ENCODE results near the gene KCNE4.
"Not testable (repeated sequence)": the region's sequence is repeated elsewhere in the genome, so short reads cannot be mapped to it uniquely, and the experiment has no call there.

KCNE4 gene

DNA sequence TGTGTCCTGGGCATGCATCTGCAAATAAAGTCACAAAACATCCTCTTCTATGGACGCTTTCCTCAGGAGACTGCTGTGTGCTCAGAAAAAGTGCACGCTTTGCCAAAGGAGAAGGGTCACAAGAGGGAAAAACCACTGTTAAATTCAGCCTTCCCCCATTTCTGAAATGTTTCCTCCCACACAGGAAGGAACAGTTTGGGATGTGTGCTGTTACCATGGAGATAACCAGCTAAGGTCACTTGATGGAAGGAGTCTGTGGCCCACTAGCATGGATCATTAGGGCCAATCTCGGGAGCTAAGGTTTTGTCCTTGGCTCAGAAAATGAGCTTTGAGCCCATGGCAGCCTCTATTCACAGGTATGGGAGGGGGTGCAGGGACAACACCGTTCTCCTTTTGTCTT lies 5.6 kb downstream of the KCNE4 start:
- DNase-seq (ENCODE audit: low read depth): no peak

GRCh38 chr2:223058952-223059716 lies 7.1 kb downstream of the KCNE4 start:
- DNase-seq (ENCODE audit: low read depth): no peak

DNA sequence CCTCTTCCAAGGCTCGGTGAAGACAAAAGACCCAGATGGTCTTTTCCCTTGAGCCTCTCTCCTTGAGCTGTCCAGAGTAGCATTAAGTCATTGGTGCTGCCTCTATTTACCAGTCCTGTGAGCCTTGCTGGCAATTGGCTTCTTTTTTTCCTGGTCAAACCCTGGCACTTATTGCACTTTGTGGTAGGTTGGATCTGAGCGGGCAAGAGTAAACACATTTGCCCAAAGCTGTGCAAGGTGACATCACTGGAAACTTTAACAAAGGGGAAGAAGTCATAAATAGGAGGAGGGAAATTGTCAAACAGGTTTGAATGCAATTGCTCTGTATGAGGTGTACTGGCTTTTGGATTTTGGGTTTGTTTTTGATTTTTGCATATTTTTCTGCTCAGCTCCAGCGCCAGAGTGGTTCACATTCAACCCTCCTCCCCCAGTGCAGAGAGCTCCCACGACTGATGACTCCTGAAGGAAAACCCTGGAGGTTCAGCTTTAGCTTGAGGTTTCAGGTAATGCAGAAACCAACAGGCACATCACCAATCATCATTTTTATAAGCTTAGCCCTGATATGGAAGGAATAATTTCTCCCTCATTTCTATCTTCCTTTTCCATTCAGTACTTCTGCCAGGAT lies 8.3 kb downstream of the KCNE4 start:
- DNase-seq (ENCODE audit: low read depth): no peak

DNA sequence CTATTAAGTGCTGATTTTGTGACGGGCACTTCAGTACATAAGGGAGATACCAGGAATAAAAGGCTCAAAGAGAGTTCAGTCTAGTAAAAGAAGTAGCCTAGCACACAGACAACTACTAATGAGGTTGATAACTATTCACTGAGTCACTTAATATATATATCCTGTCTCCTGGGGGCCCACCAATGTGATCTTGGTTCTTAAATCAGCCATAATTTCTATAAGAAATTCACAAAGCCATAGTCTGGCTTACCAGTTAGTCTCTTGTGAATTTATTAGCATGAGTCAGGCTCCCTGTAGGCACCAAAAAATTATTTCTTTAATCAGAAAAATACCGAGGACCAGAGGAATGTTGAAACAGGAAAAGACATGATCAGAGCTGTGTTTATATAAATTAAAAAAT lies 10.4 kb downstream of the KCNE4 start:
- DNase-seq (ENCODE audit: low read depth): no peak

- DNase-seq (ENCODE audit: low read depth): no peak
Measured at GRCh38 chr2:223065107-223065506, 13.1 kb downstream of the KCNE4 start.

DNA sequence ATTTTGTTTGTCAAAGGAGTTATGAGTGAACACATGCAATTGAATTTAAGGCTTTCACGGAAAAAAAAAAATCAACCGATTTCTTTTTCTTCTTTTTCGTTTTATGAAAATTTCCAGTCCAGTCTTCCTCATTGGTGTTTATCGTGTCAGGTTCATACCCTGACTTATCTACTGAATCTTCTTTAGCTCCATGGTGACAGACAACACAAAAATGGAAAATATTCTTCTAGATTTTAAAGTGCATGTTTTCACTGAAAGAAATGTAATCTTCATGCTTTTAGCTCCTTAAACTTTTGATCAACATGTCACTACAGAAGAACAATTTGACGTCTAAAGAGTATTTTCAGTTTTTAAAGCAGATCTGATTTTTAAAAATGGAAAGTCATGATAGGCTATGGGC lies 14.7 kb downstream of the KCNE4 start:
- DNase-seq (ENCODE audit: low read depth): no peak

DNA sequence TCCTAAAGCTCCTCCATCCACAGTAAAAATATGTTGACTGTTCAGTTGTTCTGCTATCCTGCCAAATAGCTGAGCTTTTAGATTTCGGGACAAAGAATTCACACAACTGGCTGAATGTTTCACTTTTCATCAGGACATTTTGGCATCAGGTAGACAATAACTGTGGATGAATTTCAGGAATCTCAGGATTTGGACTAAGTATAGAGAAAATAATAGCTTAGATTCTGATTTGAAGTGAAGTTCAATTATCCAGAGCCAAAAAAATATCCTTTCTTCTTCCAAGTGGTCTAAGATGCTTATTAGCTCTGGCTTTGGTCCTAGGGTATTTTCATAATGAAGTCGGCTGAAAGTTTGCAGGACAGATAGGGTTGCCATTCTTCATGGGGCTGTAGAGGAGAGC lies 16.1 kb downstream of the KCNE4 start:
- no peak for DNase-seq (ENCODE audit: low read depth)

DNA sequence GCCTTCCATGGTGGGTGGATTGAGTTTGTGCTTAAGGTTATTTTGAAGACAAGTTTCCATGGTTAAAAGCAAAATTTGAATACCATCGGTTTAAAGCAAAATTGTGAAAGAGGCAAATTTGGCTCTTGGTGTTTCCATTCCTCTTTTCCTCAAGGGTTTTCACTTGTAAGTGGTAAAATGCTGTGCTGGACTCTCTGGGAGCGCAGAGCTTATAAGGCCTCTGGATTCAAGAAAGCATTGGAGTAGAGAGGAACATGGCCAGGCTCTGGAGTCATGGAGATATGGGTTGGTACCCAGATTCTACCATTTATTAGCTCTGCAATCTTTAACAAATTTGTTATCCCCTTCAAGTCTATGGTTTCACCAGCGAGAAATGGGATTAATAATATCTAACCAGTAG lies 17.5 kb downstream of the KCNE4 start:
- no peak for DNase-seq (ENCODE audit: low read depth)

- no peak for DNase-seq (ENCODE audit: low read depth)
Measured at GRCh38 chr2:223069988-223070387, 18.0 kb downstream of the KCNE4 start.

DNA sequence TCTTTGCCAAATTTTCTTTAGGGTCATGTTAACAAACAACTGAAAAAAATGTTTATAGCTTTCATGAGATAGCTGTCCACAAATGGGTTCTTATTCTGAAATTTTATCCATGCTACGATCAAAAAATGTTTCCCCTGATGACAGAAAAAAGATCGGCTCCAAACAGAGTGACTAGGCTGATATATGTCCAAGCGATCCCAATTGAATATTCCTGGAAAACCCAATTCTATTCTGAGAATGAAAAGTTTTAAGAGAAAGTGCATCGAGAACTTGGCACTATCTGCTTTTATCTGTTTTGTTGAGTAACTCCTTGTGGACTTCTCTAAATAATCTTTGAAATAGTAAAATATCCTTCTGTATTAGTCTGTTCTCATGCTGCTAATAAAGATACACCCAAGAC lies 19.1 kb downstream of the KCNE4 start:
- DNase-seq (ENCODE audit: low read depth): no peak

DNA sequence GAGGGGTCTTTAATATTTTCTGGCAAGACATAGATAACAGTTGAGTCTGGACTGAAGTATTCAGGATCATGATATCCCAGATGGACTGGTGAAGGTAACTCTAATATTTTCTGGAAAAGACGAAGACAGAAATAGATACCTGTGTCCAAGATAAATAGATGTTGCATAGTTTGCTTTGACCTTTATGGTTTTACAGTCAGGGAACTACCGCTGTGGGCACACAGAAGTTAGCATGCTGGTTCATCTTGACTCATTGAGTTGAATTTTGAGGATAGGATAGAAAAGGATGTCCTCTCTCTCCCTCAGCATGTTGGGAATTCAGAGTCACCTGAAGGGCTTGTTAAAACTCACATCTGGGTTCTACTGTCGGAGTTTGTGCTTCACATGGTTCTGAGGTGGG lies 20.8 kb downstream of the KCNE4 start:
- no peak for DNase-seq (ENCODE audit: low read depth)

DNA sequence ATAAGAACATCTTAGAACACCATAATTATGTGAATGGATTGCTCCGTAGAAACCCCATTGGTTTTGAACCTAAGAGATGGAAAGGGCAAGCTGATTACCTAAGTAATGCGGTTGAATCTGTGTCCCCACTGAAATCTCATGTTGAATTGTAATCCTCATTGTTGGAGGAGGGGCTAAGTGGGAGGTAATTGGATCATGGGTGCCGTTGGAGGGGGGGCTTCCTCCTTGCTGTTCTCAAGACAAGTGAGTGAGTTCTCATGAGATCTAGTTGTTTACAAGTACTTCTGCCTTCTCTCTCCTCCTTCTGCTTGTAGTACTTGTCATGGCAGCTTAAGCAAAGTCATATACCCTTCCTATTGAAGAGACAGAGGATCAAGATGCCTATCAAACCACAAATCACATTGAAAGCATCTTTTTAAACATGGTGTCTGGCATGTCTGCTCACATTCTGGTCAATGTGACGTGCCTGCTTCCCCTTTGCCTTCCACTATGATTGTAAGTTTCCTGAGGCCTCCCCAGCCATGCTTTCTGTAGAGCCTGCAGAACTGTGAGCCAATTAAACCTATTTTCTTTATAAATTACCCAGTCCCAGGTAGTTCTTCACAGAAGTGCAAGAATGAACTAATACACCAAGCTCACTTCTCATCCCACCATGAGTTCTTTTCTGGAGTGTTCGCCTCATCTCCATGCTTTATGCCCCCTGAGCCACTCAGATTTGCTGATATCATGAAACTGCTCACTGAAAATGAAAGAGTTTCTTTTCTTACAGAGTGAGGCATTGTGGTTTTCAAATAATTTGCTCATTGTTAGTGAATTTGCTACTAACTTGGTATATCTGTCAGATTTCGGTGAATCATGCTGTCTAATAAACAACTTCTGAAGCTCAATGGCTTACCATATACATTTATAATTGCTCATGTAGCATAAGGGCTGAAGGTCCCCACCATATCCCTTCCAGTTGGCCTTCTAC lies 23.6 kb downstream of the KCNE4 start:
- DNase-seq (ENCODE audit: low read depth): no peak

DNA sequence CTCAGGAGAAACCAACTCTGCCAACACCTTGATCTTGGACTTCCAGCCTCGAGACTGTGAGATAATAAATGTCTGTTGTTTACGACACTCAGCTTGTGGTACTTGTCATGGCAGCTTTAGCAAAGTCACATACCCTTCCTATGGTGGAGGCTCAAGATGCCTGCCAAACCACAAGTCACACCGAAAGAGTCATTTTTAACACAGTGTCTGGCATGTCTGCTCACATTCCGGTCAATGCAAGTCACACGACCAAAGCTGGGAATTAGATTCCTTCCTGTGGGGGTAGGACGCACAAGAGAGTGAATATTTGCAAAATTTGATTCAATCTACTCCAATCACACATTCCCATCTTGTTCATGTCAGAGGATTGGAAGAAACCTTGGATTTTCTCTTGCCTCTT lies 24.6 kb downstream of the KCNE4 start:
- DNase-seq (ENCODE audit: low read depth): no peak

GRCh38 chr2:223078482-223078881 lies 26.5 kb downstream of the KCNE4 start:
- no peak for DNase-seq (ENCODE audit: low read depth)

DNA sequence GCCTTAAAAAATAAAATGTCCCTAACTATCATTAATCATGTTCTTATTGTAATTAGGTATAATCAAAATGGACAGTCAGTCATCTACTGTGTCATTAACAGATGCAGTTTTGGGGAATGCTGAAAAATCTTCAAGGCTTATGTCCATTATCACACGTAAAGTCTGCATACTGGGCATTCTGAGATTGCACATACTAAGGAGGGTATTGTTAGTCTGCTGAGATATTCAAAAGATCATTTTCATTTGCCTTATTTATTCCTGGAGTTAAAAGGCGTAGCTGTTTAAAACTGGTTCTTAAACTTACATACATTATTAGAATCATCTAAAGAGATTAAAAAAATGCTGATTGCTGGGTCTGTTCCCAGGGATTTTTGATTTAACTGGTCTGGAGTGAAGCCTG lies 27.4 kb downstream of the KCNE4 start:
- DNase-seq (ENCODE audit: low read depth): no peak

- DNase-seq (ENCODE audit: low read depth): no peak
Measured at GRCh38 chr2:223079925-223080324, 27.9 kb downstream of the KCNE4 start.

GRCh38 chr2:223080790-223081360 lies 28.9 kb downstream of the KCNE4 start:
- DNase-seq (ENCODE audit: low read depth): not testable (repeated sequence)

DNA sequence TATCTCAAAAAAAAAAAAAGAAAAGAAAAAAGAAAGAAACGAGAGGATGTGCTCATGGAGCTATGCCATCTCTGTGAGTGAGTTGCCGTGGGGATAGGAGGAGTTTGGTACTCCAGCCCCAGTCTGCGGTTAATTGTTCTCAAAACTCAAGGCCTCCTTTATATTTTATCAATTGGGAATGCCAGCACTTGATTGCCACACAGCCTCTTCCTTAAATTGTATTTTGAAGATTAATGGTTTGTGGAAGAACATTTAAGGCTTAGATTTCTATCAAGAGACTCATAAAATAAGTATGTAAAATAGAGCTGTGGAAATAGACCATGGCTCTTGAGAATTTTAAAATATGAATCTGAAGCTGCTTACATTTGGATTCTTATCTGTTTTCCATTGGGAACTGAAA lies 29.8 kb downstream of the KCNE4 start:
- no peak for DNase-seq (ENCODE audit: low read depth)

DNA sequence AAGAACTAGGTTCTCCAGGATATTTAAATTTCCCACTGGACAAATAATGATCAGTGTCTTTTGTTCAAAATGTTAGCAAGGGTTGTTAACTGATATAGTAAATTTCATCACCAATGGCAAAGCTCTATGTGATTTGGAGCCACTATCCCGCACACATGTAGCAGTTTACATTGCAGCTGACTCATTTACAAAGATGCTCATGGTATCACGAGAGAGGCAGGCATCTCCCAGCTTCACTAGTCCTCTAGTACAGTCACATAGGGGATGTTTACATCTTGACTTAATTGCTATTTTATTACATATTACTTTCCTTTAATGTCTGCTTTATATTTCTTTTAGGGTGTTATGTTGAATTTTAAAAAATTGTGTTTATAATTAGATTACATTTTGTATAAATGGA lies 30.7 kb downstream of the KCNE4 start:
- no peak for DNase-seq (ENCODE audit: low read depth)

DNA sequence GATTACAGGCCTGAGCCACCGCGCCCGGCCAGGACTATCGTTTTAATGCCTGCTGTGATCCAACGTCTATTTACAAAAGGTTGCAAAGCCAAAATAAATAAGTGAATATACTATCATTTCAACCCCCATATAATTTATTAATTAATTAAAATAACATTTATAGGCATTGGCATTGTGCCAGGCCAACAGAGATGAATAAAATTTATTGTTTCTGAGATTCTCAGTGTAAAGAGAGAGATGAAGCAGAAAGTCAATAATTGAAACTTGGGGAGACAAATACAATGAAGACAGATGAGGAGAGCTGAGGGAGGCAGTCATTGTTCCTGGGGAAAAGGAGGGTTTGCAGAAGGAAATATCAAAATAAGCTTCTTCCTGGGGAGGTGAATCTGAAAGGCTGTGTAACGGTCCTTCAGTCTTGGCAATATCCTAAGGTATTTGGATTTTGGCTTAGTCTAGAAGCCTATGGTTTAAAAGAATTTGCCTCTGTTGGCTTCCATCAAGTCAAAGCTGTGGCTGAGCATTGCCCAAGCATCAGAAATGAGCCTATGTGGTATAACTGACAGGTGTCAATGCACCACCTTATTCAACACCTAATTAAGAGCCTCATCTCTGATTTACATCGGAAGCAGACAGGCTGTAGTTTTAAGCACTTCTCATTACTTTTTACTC lies 31.5 kb downstream of the KCNE4 start:
- no peak for DNase-seq (ENCODE audit: low read depth)

- no peak for DNase-seq (ENCODE audit: low read depth)
Measured at GRCh38 chr2:223084873-223085272, 32.9 kb downstream of the KCNE4 start.

Measured in activated T-cell treated with anti-CD3 and anti-CD28 coated beads for 1 hour (primary cell).